Endodermal cell (in vitro differentiated cells): ENCODE measurements around the gene TLE6. TPM values are rescaled to one million over a fixed set of nuclear protein-coding genes. Genes with fewer than 3 reads are reported as not detected.
"Not testable (repeated sequence)": the region's sequence is repeated elsewhere in the genome, so short reads cannot be mapped to it uniquely, and the experiment has no call there.

ENCODE experiments used
- DNase-seq: peaks from one replicate; pipeline ENCODE4 v3.0.0-alpha.2; 2017
- H3K27ac ChIP-seq: 2 replicates; pipeline ENCODE4 v1.5.1; 2013; ENCODE audit warnings: mild to moderate bottlenecking, low read depth, low read length, moderate library complexity
- H3K27me3 ChIP-seq: 2 replicates; pipeline ENCODE4 v1.6.1; 2013; ENCODE audit warnings: mild to moderate bottlenecking, low read length, moderate library complexity; ENCODE audit not compliant: insufficient read depth, control insufficient read depth, poor library complexity, severe bottlenecking
- H3K36me3 ChIP-seq: 2 replicates; pipeline ENCODE4 v1.7.0; 2013; ENCODE audit warnings: mild to moderate bottlenecking, low read length, moderate library complexity; ENCODE audit not compliant: control insufficient read depth, insufficient read depth
- H3K4me1 ChIP-seq: one replicate; pipeline ENCODE4 v1.7.0; 2013; ENCODE audit warnings: low read length; ENCODE audit not compliant: control insufficient read depth, insufficient read depth
- H3K4me3 ChIP-seq: 2 replicates; pipeline ENCODE4 v1.5.1; 2013; ENCODE audit warnings: mild to moderate bottlenecking, low read length, moderate library complexity
- H3K9ac ChIP-seq: 2 replicates; pipeline ENCODE4 v1.6.1; 2013; ENCODE audit warnings: mild to moderate bottlenecking, low read length, moderate library complexity; ENCODE audit not compliant: poor library complexity, severe bottlenecking; ENCODE audit errors: extremely low read depth
- H3K9me3 ChIP-seq: 2 replicates; pipeline ENCODE4 v1.6.1; 2013; ENCODE audit warnings: mild to moderate bottlenecking, low read length, moderate library complexity; ENCODE audit not compliant: control insufficient read depth
- H3K27ac Mint-ChIP-seq: 2 replicates; pipeline ENCODE4 v1.8.0; 2020; ENCODE audit warnings: mixed read lengths
- H3K27me3 Mint-ChIP-seq: 2 replicates; pipeline ENCODE4 v1.8.0; 2021; ENCODE audit warnings: mild to moderate bottlenecking, mixed read lengths; ENCODE audit not compliant: insufficient read depth
- H3K36me3 Mint-ChIP-seq: 2 replicates; pipeline ENCODE4 v1.8.0; 2020; ENCODE audit warnings: low read depth, mixed read lengths
- H3K4me1 Mint-ChIP-seq: 2 replicates; pipeline ENCODE4 v1.8.0; 2020; ENCODE audit warnings: mixed read lengths
- H3K4me3 Mint-ChIP-seq: 2 replicates; pipeline ENCODE4 v1.8.0; 2020; ENCODE audit warnings: mild to moderate bottlenecking, moderate library complexity, mixed read lengths
- H3K9me3 Mint-ChIP-seq: 2 replicates; pipeline ENCODE4 v1.8.0; 2020; ENCODE audit warnings: mild to moderate bottlenecking, mixed read lengths
- WGBS, 2 experiments: methylation state at CpG; one replicate each; pipeline versions ENCODE4 v1.1.5 to v1.1.7; 2013; ENCODE audit warnings: missing lambda C conversion rate in 2 of 2, mixed read lengths in 1 of 2; ENCODE audit not compliant: insufficient coverage in 1 of 2, insufficient read length in 1 of 2; 5-methylcytosine and 5-hydroxymethylcytosine counted together
- total RNA-seq, 2 donors: library from RNA; stranded (reverse); fragmentation: NEBNext Ultra II Directional in 1 of 2; extraction: Animal tissue kit (Norgen Biotek cat#: 25700) in 1 of 2; gene quantifications; 2 replicates in 1 of 2; 3 replicates in 1 of 2; pipeline ENCODE4 v1.2.1, GENCODE V29; 2021
- TF ChIP-seq, protein P1 (sequence below): fragments of 200-600 bp; sonication (generic); conservative IDR thresholded peaks from 2 replicates; pipeline ENCODE4 v1.5.0; 2021; ENCODE audit warnings: antibody characterized with exemption, mild to moderate bottlenecking

The TLE6 gene
- total RNA-seq, 2 donors from 2014 or later: 13.7 to 17.3 TPM

- Mint-ChIP-seq H3K9me3 (no peaks in the 10 kb centered on the region), H3K4me3 (peak overlapping the region; percentile 66), H3K4me1 (peaks cover 24% of the 10 kb centered on the region), H3K36me3 (no peaks in the 10 kb centered on the region), H3K27me3 (peaks cover 42% of the 10 kb centered on the region), H3K27ac (peak overlapping the region; percentile 98)
- Histone ChIP-seq H3K9ac (peak overlapping the region; percentile 56), H3K9me3 (no peaks in the 10 kb centered on the region), H3K36me3 (no peaks in the 10 kb centered on the region), H3K4me1 (no peaks in the 10 kb centered on the region), H3K4me3 (peak overlapping the region; percentile 81), H3K27ac (no peak overlapping the region), H3K27me3 (no peaks in the 10 kb centered on the region)
- WGBS, 2 experiments: 1 to 2% methylated on average over 13 to 44 of the region's 44 CpGs
- TF ChIP-seq, protein P1, sequence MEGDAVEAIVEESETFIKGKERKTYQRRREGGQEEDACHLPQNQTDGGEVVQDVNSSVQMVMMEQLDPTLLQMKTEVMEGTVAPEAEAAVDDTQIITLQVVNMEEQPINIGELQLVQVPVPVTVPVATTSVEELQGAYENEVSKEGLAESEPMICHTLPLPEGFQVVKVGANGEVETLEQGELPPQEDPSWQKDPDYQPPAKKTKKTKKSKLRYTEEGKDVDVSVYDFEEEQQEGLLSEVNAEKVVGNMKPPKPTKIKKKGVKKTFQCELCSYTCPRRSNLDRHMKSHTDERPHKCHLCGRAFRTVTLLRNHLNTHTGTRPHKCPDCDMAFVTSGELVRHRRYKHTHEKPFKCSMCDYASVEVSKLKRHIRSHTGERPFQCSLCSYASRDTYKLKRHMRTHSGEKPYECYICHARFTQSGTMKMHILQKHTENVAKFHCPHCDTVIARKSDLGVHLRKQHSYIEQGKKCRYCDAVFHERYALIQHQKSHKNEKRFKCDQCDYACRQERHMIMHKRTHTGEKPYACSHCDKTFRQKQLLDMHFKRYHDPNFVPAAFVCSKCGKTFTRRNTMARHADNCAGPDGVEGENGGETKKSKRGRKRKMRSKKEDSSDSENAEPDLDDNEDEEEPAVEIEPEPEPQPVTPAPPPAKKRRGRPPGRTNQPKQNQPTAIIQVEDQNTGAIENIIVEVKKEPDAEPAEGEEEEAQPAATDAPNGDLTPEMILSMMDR: peak; percentile 43
- peak; percentile 97 for DNase-seq
Observed at GRCh38 chr19:3036119-3036976, 59.0 kb downstream of the TLE6 start.

DNA sequence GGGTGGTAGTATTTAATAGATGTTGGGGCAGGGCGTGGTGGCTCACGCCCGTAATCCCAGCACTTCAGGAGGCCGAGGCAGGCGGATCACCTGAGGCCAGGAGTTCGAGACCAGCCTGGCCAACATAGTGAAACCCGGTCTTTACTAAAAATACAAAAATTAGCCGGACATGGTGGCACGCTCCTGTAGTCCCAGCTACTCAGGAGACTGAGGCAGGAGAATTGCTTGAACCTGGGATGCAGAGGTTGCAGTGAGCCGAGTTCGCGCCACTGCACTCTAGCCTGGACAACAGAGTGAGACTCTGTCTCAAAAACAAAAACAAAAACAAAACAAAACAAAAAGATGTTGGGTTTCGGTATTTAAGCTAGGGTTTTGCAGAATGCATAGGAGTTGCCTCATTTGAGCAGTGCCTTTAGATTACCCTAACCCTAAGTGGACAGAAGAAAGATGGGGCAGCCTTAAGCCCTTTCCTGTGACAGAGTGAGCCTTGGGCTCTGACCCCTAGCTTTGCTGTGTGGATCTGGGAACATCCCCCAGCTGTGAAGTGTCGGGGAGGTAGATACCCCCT is 59.7 kb downstream of the TLE6 start:
- H3K9me3 ChIP-seq, H3K36me3 Mint-ChIP-seq, H3K9me3 Mint-ChIP-seq, H3K4me1 ChIP-seq, H3K27me3 ChIP-seq, DNase-seq, H3K9ac ChIP-seq, H3K27ac ChIP-seq, H3K36me3 ChIP-seq: not testable (repeated sequence)
- peaks cover 35% of the 10 kb centered on the region for H3K27me3 Mint-ChIP-seq
- peak overlapping the region; percentile 98 for H3K27ac Mint-ChIP-seq
- TF ChIP-seq, protein P1: peak; percentile 18
- WGBS, 2 experiments: 56 to 72% methylated on average over 9 to 14 of the region's 14 CpGs
- peaks cover 27% of the 10 kb centered on the region for H3K4me1 Mint-ChIP-seq
- peak overlapping the region; percentile 66 for H3K4me3 Mint-ChIP-seq
- H3K4me3 ChIP-seq: peak overlapping the region; percentile 81

GRCh38 chr19:3038214-3038613 is 60.9 kb downstream of the TLE6 start:
- Mint-ChIP-seq H3K9me3 (no peaks in the 10 kb centered on the region), H3K27ac (no peak overlapping the region), H3K4me1 (peaks cover 31% of the 10 kb centered on the region), H3K27me3 (peaks cover 24% of the 10 kb centered on the region), H3K36me3 (no peaks in the 10 kb centered on the region), H3K4me3 (no peak overlapping the region)
- no peak for DNase-seq
- Histone ChIP-seq H3K27me3 (no peaks in the 10 kb centered on the region), H3K4me3 (no peak overlapping the region), H3K9me3 (no peaks in the 10 kb centered on the region), H3K9ac (no peak overlapping the region), H3K4me1 (peaks cover 5% of the 10 kb centered on the region), H3K36me3 (no peaks in the 10 kb centered on the region), H3K27ac (no peak overlapping the region)
- TF ChIP-seq, protein P1: no peak
- 79 to 96% methylated on average over 3 to 5 of the region's 5 CpGs for WGBS, 2 experiments
